GF-D8 (cell line): ENCODE results near the gene CRNN.

ENCODE experiments used
- DNase-seq: peaks from one replicate; lab custom pipeline; 2025; lab: John Stamatoyannopoulos, UW

Gene CRNN

DNA sequence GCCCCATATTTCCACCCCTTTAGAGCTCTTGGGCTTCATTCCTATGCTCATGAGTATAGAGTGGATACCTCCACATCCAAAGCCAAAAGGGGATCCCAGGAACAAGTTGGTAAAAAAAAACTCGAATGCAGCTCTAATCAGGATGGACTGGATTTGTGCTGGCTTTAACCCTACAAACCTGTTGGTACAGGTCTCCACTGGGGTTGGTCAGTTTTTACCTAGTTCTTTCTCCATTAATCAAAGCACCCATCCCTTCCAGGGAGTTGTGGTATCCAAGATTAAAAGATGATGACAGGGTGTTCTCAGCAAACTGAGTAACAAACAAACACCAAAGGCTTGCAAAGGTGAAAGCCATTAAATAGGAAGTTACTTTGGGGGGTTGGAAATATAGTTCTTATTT is 5.9 kb upstream of the CRNN start:
- no peak for DNase-seq

DNA sequence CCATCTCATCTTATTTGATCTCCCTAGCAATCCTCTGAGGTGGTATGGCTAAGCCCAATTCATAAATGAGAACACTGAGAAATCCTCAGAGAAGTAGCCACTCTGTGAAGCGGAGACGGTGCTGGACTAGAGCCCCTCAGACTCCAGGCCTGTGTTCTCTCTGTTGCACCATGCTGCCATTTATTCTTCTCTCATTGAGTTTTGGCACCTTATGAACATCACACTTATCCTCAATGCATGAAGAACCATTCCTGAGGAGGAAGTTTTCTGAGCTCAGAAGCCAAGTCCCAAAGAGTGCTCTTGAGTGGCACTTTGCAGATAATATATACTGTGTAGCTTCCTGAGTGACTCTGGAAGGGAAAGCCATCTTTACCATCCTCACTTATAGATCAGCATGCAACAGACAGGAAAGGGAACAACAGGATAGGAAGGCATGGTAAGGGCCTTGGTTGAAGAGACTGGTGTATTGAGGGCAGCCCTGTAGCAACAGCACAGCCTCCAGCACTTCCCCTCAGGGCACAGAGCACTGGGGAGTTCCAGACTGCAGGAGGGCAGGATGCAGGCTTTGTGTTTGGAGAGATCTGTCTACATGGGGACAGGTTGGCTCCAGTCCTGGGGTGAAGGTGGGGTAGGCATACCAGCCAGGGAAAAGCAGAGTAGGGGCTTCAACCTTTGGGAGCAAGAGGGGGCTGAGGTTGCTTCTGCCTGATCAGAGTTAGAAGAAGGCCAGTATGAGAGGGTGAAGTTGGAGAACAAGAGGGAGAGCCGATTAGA is 1.6 kb upstream of the CRNN start:
- DNase-seq, result no peak

DNA sequence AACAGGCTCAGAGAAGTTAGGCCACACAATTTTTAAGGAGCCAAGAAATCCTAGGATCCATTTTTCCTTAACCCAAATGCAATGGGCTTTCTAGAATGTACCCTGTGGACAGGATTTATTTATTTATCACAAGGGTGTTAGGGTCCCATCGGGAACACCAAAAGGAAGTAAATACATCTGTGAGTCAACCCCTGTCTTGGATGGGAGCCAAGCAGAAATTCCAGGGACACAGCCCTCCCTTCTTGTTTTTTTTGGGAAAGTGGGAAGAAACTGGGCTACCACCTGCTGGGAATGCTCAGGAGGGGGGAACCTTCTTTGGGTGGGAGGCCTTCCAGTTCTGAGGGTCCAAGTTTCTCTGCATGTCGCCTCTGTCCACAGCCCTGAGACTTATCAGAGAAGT is 1.3 kb downstream of the CRNN start:
- DNase-seq, result no peak

DNA sequence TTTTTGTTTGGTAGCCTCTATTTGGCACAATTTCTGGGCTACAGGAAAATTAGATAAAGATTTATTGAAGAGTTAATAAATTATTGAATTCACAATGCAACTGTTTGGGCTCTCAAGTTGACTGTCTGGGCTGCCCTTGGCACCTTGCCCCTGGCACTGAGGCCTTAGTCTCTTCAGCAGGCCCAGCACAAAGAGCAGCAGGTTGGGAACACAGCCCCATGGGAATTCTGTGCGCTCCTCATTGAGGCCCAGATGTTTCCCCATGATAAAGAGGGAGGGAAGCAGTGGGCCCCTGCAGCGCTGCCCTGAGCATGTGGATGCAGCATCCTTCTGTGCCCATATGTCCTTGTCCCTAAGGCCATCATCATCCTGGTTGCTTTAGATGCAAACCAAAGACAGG is 2.9 kb downstream of the CRNN start:
- no peak for DNase-seq

DNA sequence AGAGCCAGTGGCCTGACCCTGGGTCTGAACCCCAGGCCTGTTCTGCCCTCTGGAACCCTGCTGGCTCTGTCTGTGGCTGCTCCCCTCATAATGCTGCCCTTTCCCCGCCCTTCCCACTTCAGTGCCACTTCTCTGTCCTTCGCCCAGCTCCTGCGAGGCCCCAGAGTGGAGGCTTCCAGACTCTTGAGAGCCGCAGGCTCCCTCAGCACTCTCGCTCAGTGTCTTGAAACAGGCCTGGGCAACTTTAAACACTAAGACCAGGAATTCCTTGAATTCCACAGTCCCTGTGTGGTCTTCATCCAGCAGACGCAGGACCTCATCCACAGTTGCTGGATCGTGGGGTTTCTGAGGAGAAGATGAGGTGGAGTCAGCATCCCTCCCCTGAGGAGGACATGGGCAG is 3.5 kb downstream of the CRNN start:
- no peak for DNase-seq

DNA sequence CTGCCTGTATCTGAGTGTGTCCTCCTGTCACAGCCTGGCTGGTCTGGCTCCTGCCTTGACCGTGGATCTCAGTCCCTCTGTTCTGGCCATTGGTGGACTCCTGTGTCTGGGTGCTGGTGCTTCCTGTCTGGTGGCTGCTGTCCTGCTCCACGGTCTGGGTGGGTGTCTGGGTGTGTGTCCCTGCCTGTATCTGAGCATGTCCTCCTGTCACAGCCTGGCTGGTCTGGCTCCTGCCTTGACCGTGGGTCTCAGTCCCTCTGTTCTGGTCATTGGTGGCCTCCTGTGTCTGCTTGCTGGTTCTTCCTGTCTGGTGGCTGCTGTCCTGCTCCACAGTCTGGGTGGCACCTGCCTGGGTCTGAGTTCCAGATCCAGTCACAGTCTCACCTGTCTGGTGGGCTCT is 4.0 kb downstream of the CRNN start:
- DNase-seq, result no peak

DNA sequence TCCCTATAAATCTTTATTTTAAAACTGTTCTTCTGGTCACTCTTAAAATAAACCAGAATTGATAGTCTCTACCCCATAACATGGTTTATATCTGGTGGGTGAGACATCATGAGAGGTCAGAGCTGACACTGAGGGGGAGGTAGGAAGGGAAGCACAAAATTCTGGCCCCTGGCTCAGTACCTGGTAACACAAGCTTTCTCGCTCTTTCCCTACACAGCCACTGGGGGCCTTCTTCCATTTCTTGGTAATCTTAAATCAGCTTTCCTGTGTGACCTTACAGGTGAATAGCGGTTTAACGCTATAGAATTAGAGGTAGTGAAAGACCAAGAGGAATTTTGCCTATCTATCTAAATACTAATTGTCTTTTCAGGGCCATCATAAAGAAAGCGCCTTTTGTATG is 5.4 kb downstream of the CRNN start:
- DNase-seq, result no peak

DNA sequence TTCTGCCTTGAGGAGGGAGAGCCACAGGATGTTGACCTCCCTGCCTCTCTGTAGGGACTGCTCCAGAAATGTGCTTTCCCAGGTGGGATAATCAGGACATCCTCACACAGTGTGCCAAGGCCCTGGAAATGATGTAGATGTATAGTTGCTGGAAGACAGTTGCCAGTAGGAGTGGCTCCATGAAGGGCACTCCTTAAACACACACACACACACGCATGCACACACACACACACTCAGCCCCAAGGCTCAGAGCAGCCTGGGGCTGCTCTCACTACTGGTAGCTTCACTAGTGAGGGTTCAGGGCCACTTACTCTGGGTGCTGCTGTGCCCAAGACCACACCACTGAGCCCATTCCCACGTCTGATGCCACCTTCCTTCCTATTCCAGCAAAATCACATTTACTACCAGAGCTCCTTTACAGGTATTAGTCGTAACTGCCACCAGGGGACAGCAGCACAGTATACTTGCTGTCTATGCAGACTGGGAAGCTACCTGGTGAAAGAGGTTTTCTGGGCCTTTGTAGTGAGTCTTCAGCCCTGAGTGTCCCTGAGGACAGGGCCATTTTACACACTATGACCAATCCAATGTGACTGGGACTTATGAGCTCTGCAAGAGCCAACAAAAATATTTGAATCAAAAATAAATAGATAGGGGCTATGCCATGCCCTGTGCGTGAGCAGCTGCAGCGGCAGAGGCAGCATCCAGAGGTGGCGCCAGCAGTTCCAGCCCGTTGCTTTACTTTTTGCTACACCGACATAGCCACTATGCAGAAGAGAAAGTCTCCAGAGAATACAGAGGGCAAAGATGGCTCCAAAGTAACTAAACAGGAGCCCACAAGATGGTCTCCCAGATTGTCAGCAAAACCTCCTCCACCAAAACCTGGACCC is 15.0 kb downstream of the CRNN start:
- DNase-seq, result no peak

DNA sequence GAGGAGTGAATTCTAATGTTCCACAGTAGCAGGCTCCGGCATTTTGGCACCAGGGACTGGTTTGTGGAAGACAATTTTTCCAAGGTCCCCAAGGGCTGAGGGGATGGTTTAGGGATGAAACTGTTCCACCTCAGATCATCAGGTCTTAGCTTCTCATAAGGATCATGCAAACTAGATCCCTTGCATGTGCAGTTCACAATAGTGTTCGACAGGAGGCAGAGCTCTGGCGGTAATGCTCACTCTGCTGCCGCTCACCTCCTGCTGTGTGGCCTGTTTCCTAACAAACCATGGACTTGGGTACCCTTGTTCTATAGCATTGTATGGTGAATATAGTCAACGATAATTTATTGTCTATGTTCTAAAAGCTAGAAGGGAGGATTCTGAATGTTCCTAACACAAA is 16.6 kb downstream of the CRNN start:
- DNase-seq, result no peak

DNA sequence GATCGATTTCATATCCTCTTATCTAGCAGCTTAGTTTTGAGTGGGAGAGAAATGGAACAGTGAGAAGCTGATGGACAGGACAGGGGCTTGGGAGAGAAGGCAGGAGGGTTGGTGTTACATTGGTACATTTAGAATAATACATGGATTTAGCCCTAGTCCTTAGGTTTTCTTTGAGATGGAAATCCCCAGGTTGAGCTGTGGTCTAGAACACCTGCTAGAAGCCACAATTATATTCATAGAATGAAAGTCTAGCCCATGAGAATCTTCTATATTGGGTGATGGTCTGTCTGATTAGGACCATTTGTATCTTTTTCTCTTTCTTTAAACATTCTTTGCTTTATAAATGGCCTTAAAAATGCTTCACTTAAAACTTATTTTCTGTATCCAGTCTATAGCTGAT is 19.9 kb downstream of the CRNN start:
- DNase-seq, result no peak

DNA sequence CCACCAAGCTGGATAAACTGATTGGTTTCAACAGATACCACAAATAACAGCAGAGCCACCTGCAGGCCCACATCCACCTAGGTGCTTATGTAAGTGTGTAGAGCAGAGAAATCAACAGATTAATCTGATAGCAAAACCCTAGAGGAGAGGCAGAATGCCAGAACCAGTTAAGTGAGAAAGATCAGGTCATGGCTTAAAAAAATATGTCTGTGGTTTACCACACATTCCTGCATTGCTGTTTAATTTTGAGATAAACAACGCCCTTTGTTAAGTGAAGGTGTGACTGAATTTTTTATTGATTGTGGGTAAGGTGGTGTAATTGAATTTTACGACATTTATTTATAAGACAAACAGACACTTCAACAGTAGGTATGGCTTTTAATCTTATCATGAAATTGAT is 21.2 kb downstream of the CRNN start:
- DNase-seq, result no peak

DNA sequence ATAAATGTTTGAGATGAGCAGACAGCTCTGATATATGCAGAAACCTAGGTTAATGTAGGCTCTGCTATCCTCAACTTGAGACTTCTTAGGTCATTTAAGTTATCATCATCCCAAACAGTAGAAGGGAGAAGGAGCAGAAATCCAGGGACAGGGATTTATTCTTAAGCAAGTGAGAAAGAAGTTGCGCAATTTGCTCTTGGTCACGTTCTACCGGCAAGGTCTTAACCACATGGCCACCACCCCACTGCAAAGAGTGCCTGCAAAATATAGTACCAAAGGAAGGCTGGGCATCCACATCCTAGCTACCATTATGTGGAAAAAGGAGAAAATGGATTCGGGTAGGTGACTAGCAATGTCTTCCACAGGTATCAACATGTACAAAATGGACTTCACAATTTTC is 25.2 kb downstream of the CRNN start:
- no peak for DNase-seq

DNA sequence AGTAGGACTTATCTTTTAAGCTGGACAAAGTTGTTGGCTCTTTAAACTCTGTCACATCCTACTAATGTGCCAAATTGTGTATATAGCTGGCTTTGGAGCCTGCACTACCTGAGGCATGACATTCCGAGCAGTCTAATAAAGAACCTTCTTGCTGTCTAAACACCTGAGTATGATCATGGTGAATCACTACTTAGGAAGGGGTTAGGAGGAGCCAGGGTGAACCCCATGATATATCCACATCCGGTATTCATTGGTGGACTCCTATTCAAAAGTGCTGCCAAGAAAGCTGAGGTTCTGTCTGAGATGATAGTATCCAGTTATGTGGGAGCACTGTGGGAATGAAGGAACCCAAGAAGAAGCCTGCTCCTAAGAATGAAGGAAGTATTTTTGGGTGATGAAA is 27.1 kb downstream of the CRNN start:
- no peak for DNase-seq

DNA sequence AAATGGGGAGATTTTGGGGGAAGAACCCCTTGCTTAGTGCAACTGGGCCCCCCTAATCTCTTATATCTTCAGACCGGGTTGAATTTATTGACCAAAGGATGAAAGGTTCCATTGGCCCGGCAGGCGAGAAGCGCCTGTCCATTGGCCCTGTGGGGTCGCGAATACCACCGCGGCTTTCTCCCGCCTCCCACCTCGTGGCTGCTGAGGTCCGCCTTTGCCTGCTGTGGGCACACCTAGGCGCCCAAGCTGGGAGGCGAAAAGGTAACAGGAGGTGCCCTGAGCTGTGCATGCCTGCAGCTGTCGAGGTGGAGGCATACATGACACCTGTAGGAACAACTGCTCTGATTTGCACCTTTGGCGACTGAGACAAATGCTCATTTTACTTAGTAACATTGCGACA is 33.1 kb downstream of the CRNN start:
- no peak for DNase-seq

DNA sequence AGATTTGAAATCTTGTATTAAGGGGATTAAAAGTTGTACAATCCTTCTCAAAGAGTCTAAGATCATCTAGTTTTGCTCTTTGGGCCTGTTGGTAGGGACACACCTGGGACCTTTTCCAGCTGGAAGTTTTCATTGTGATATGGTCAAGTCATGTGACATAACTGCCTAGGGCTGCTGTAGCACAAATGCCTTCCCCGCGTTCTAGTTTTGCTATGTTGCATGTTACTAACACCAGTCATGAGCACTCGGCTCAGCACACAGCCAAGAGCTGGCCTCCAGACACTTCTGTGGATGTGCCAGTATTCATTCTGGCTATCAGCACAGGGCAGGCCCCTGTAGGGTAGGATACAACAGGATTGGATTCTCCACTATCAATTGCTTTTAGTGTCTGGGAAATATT is 39.6 kb downstream of the CRNN start:
- no peak for DNase-seq

DNA sequence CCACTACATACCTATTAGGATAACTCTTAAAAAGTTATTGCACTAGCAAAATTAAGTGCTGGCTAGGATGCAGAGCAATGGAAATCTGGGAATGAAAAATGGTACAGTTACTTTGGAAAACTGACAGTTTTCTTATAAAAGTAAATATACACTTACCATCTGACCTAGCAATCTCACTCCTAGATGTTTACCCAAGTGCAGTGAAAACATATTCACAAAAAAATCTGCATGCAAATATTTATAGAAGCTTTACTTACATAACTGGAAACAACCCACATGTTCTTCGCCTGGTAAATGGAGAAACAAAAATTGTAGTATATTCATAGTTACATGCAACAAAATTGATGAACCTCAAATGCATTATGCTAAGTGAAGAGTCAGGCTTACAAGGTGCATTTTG is 41.4 kb downstream of the CRNN start:
- no peak for DNase-seq

DNA sequence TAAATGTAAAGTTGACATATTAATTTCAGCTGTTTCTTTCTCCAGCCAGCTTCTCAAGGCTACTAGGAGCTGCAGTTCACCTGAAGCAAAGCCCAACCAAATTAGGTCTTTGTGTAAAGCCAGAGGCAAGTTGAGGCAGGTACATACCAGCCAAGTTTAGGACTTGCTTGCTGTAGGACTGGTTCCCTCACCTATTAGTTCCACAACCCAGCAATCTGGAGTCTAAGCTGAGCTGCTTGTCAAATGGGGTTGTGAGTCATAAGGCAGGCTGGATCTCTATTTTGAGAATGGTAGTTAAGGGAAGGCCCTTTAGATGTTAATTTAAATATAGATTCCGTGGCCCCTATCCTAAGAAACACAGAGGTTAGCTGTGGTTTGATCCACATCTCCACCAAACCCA is 46.6 kb downstream of the CRNN start:
- DNase-seq, result no peak

DNA sequence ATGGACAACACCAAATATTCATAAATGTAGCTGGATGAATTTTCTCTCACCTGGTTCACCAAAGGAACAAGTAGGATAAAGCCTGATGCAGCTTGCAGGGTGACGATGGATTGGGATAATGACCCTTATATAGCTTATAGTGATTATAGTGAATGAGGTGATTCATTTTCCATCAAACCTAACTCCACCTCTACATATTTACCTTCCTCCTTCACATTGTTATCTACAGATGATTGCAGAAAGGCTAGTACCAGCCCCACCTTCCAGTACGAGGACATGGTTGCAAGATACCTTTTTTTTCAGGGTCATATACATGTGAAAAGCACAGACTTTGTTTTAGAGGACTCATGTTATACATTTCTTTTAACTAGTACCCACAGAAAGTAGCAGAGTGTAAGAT is 54.2 kb downstream of the CRNN start, which contains the start of gene FLG2:
Gene FLG2 (minus strand): TSS at position 101 of the 400 bp plus-strand sequence. CDS start 1,122 bp downstream, outside the sequence.
- no peak for DNase-seq
